IMR-90 (cell line): ENCODE data around the gene NLGN1. TPM values are rescaled to one million over a fixed set of nuclear protein-coding genes. Genes with fewer than 3 reads are reported as not detected.

Experiments
- ATAC-seq: fragments of 200-7000 bp; cut with Tn5 transposase; 2 replicates; pipeline ENCODE4 v1.9.1; 2020; ENCODE audit warnings: low read depth, mild to moderate bottlenecking, moderate library complexity
- BruUV-seq: library from RNA; stranded (reverse); fragments of 400-500 nt; replicated peaks from 2 replicates; lab custom pipeline; 2021; lab: Mats Ljungman, UMichigan
- CTCF ChIA-PET: fragments of 300-600 bp; formaldehyde crosslinking; extraction: SDS; loops from one replicate; lab custom pipeline; 2021; ENCODE audit warnings: antibody characterized with exemption; lab: Yijun Ruan, JAX
- POLR2A ChIA-PET: fragments of 300-600 bp; sonication (Branson Sonifier 250); formaldehyde crosslinking; loops from one replicate; lab custom pipeline; 2022; ENCODE audit warnings: antibody characterized with exemption; ENCODE audit not compliant: unreplicated experiment; lab: Charles Lee
- DNase-seq: peaks from one replicate; pipeline ENCODE4 v3.0.0; 2013
- H2AFZ ChIP-seq: replicated peaks from 2 replicates; pipeline ENCODE3; 2013; ENCODE audit warnings: low read length, mild to moderate bottlenecking; ENCODE audit not compliant: poor library complexity
- H2AK5ac ChIP-seq: 2 replicates; pipeline ENCODE4 v1.6.1; 2013; ENCODE audit warnings: low read depth, low read length, inconsistent platforms
- H2AK9ac ChIP-seq: replicated peaks from 2 replicates; pipeline ENCODE3; 2013; ENCODE audit warnings: mild to moderate bottlenecking, low read depth, low read length, moderate library complexity; ENCODE audit not compliant: poor library complexity
- H2BK120ac ChIP-seq: 2 replicates; pipeline ENCODE4 v1.6.1; 2013; ENCODE audit warnings: low read depth, low read length, inconsistent platforms
- H2BK15ac ChIP-seq: 3 replicates; pipeline ENCODE4 v1.6.1; 2013; ENCODE audit warnings: low read depth, low read length, inconsistent platforms
- H2BK20ac ChIP-seq: 2 replicates; pipeline ENCODE4 v1.6.1; 2013; ENCODE audit warnings: low read depth, mild to moderate bottlenecking, inconsistent platforms, low read length, moderate library complexity
- H2BK5ac ChIP-seq: 2 replicates; pipeline ENCODE4 v1.6.1; 2013; ENCODE audit warnings: mild to moderate bottlenecking, low read depth, low read length, inconsistent platforms; ENCODE audit not compliant: poor library complexity, severe bottlenecking
- H3K14ac ChIP-seq: replicated peaks from 2 replicates; pipeline ENCODE4 v1.6.1; 2013; ENCODE audit warnings: low read depth, low read length, inconsistent platforms
- H3K18ac ChIP-seq: 2 replicates; pipeline ENCODE4 v1.6.1; 2013; ENCODE audit warnings: low read depth, low read length, control low read depth
- H3K23ac ChIP-seq: 2 replicates; pipeline ENCODE4 v1.6.1; 2013; ENCODE audit warnings: low read depth, low read length, inconsistent platforms
- H3K27ac ChIP-seq: 2 replicates; pipeline ENCODE4 v1.5.1; 2013; ENCODE audit warnings: mild to moderate bottlenecking, control low read depth, low read length; ENCODE audit not compliant: insufficient read depth
- H3K27me3 ChIP-seq: 2 replicates; pipeline ENCODE4 v1.6.1; 2013; ENCODE audit warnings: low read length; ENCODE audit not compliant: control insufficient read depth, insufficient read depth
- H3K36me3 ChIP-seq: 2 replicates; pipeline ENCODE4 v1.6.1; 2013; ENCODE audit warnings: low read length, mixed read lengths; ENCODE audit not compliant: control insufficient read depth, insufficient read depth
- H3K4ac ChIP-seq: 2 replicates; pipeline ENCODE4 v1.6.1; 2013; ENCODE audit warnings: low read depth, low read length, inconsistent platforms
- H3K4me1 ChIP-seq: 2 replicates; pipeline ENCODE4 v1.6.1; 2013; ENCODE audit warnings: low read length, mixed read lengths; ENCODE audit not compliant: control insufficient read depth, insufficient read depth
- H3K4me2 ChIP-seq: 2 replicates; pipeline ENCODE4 v1.6.1; 2013; ENCODE audit warnings: low read depth, mild to moderate bottlenecking, control low read depth, low read length, moderate library complexity
- H3K4me3 ChIP-seq: 2 replicates; pipeline ENCODE4 v1.5.1; 2013; ENCODE audit warnings: low read depth, mild to moderate bottlenecking, control low read depth, low read length, moderate library complexity; ENCODE audit not compliant: insufficient read depth
- H3K56ac ChIP-seq: 2 replicates; pipeline ENCODE4 v1.6.1; 2013; ENCODE audit warnings: low read length, inconsistent platforms; ENCODE audit not compliant: insufficient read depth; ENCODE audit errors: extremely low read depth
- H3K79me1 ChIP-seq, 2 experiments: 2 replicates each; pipeline ENCODE4 v1.6.1; 2013; ENCODE audit warnings: low read length in 2 of 2, inconsistent platforms in 1 of 2, low read depth in 1 of 2
- H3K9ac ChIP-seq: 2 replicates; pipeline ENCODE4 v1.6.1; 2013; ENCODE audit warnings: low read depth, low read length, control low read depth
- H3K9me1 ChIP-seq: 2 replicates; pipeline ENCODE4 v1.6.1; 2013; ENCODE audit warnings: low read length, inconsistent platforms; ENCODE audit not compliant: insufficient read depth
- H3K9me3 ChIP-seq: 2 replicates; pipeline ENCODE4 v1.6.1; 2013; ENCODE audit warnings: low read length; ENCODE audit not compliant: control insufficient read depth, insufficient read depth
- H4K20me1 ChIP-seq: 2 replicates; pipeline ENCODE4 v1.6.1; 2013; ENCODE audit warnings: low read length, inconsistent platforms; ENCODE audit not compliant: insufficient read depth
- H4K5ac ChIP-seq: 2 replicates; pipeline ENCODE4 v1.6.1; 2013; ENCODE audit warnings: mild to moderate bottlenecking, low read depth, low read length, control low read depth
- H4K8ac ChIP-seq, 2 experiments: 2 replicates each; pipeline ENCODE4 v1.6.1; 2013; ENCODE audit warnings: low read depth in 2 of 2, low read length in 2 of 2, control low read depth in 1 of 2, inconsistent platforms in 1 of 2
- H4K91ac ChIP-seq: 2 replicates; pipeline ENCODE4 v1.6.1; 2013; ENCODE audit warnings: low read depth, low read length, inconsistent platforms; ENCODE audit not compliant: insufficient read depth
- BHLHE40 ChIP-seq: fragments of 150-350 bp; IDR thresholded peaks from 2 replicates; pipeline ENCODE4 v1.6.1; 2016; ENCODE audit warnings: mild to moderate bottlenecking, low read depth, low read length
- CEBPB ChIP-seq: IDR thresholded peaks from 2 replicates; pipeline ENCODE4 v1.6.1; 2012; ENCODE audit warnings: low read depth, low read length, improper control_type of control experiment
- FOS ChIP-seq: fragments of 150-350 bp; IDR thresholded peaks from 2 replicates; pipeline ENCODE4 v1.6.1; 2016; ENCODE audit warnings: low read depth, low read length
- MAFK ChIP-seq: IDR thresholded peaks from 2 replicates; pipeline ENCODE4 v1.6.1; 2012; ENCODE audit warnings: low read depth, low read length, improper control_type of control experiment
- MAZ ChIP-seq: IDR thresholded peaks from 2 replicates; pipeline ENCODE4 v1.6.1; 2012; ENCODE audit warnings: low read depth, mild to moderate bottlenecking, low read length, improper control_type of control experiment, moderate library complexity, borderline replicate concordance
- MXI1 ChIP-seq: IDR thresholded peaks from 2 replicates; pipeline ENCODE4 v1.6.1; 2012; ENCODE audit warnings: low read depth, mild to moderate bottlenecking, low read length, moderate library complexity, borderline replicate concordance
- NFE2L2 ChIP-seq: fragments of 150-350 bp; IDR thresholded peaks from 2 replicates; pipeline ENCODE4 v1.6.1; 2016; ENCODE audit warnings: low read depth, mild to moderate bottlenecking, low read length
- POLR2A ChIP-seq: IDR thresholded peaks from 2 replicates; pipeline ENCODE4 v1.6.1; 2012; ENCODE audit warnings: mild to moderate bottlenecking, low read depth, low read length
- RAD21 ChIP-seq: IDR thresholded peaks from 2 replicates; pipeline ENCODE4 v1.6.1; 2012; ENCODE audit warnings: low read length, improper control_type of control experiment
- RCOR1 ChIP-seq: IDR thresholded peaks from 2 replicates; pipeline ENCODE4 v1.6.1; 2012; ENCODE audit warnings: mild to moderate bottlenecking, low read length, improper control_type of control experiment; ENCODE audit not compliant: insufficient replicate concordance
- RFX5 ChIP-seq: IDR thresholded peaks from 2 replicates; pipeline ENCODE4 v1.8.0; 2012; ENCODE audit warnings: low read depth, mild to moderate bottlenecking, low read length, moderate library complexity
- SMC3 ChIP-seq: fragments of 150-350 bp; IDR thresholded peaks from 2 replicates; pipeline ENCODE4 v1.6.1; 2016; ENCODE audit warnings: low read depth, mild to moderate bottlenecking, antibody characterized with exemption, low read length, moderate library complexity
- dilution Hi-C: fragments of 300-500 bp; cut with HindIII; formaldehyde crosslinking; loops from one replicate; pipeline ENCODE4 v1.14.3; 2018; ENCODE audit warnings: low sequenced_read_pairs; ENCODE audit not compliant: unreplicated experiment
- in situ Hi-C: fragments of 300-500 bp; cut with MboI; formaldehyde crosslinking; loops from 3 replicates; pipeline ENCODE4 v1.14.3; 2019; ENCODE audit warnings: low sequenced_read_pairs, inconsistent platforms, mixed read lengths
- intact Hi-C: fragments of 100-400 bp; cut with micrococcal nuclease; formaldehyde crosslinking; loops from 2 replicates; pipeline ENCODE4 v1.10.0; 2022
- polyA plus RNA-seq, 3 experiments: library from polyadenylated mRNA; depleted of rRNA; stranded (reverse); fragments of >200 nt; gene quantifications; 2 replicates each; pipeline ENCODE4 v1.2.3, GENCODE V29; 2012; ENCODE audit warnings: low replicate concordance in 1 of 3
- total RNA-seq: library from RNA; depleted of rRNA; stranded (reverse); fragments of >200 nt; gene quantifications from 2 replicates; pipeline ENCODE4 v1.2.3, GENCODE V29; 2012
- TF ChIP-seq, protein P1 (sequence below): conservative IDR thresholded peaks from 2 replicates; pipeline ENCODE4 v1.5.1; 2012; ENCODE audit warnings: mild to moderate bottlenecking, low read depth, low read length, improper control_type of control experiment
- TF ChIP-seq, protein P2 (sequence below): fragments of 150-350 bp; IDR thresholded peaks from 2 replicates; pipeline ENCODE4 v1.6.1; 2017; ENCODE audit warnings: mild to moderate bottlenecking, antibody characterized with exemption, low read length, low read depth

The NLGN1 gene
- total and polyA plus RNA-seq, 2 of the 4 experiments (the other 2 are of a cell fraction), result 1.8 to 12.5 TPM

DNA sequence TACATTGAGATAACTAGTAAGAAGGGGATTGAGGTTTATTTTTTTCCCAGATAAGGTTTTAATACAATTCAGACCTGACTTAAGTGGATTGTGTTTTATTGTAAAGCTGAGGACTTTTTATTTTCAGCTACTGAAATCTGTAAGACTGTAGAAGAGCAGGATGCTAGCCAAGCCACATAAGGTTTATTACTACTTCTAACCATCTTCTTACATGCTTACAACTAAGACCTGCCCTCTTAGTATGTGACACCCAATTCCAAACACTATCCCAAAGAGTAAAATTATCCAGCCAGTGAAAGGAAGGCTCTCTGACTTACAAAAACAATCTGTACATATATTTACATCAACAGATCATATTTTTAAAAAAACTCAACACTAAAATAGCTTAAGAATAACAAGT, 897.1 kb downstream of the NLGN1 start:
- Histone ChIP-seq H2AK5ac (no peak overlapping the region), H2BK5ac (no peak overlapping the region), H3K9me1 (no peaks in the 10 kb centered on the region), H4K5ac (no peak overlapping the region), H2BK120ac (no peak overlapping the region), H2AK9ac (no peak overlapping the region), H3K56ac (no peak overlapping the region), H3K4me1 (peaks cover 2% of the 10 kb centered on the region; the same call in 1 of the 2 replicates), H4K8ac (no peak overlapping the region), H3K4me2 (no peak overlapping the region), H2BK20ac (no peak overlapping the region), H3K14ac (no peak overlapping the region), H3K4ac (no peak overlapping the region), H3K79me1 (no peaks in the 10 kb centered on the region), H3K9ac (no peak overlapping the region), H3K18ac (no peak overlapping the region), H2AFZ (no peak overlapping the region), H3K27ac (no peak overlapping the region), H4K91ac (no peak overlapping the region), H4K20me1 (no peaks in the 10 kb centered on the region), H3K27me3 (no peaks in the 10 kb centered on the region), H3K36me3 (no peaks in the 10 kb centered on the region), H2BK15ac (no peak overlapping the region), H3K23ac (no peak overlapping the region), H3K4me3 (no peak overlapping the region), H3K9me3 (no peaks in the 10 kb centered on the region)
- POLR2A ChIA-PET, result interaction anchor here (0.6 kb wide), 1 partner anchor 71 kb away, joined by 4 read pairs; no protein-coding TSS in a partner anchor
- intact Hi-C loops (no loop called here), dilution Hi-C loops (no loop called here), in situ Hi-C loops (no loop called here)
- TF ChIP-seq RCOR1 (no peak), MXI1 (no peak), MAZ (no peak), SMC3 (no peak), BHLHE40 (no peak), RFX5 (no peak), NFE2L2 (no peak), RAD21 (no peak), CEBPB (no peak), POLR2A (no peak), MAFK (no peak), FOS (no peak)
- TF ChIP-seq, protein P1, sequence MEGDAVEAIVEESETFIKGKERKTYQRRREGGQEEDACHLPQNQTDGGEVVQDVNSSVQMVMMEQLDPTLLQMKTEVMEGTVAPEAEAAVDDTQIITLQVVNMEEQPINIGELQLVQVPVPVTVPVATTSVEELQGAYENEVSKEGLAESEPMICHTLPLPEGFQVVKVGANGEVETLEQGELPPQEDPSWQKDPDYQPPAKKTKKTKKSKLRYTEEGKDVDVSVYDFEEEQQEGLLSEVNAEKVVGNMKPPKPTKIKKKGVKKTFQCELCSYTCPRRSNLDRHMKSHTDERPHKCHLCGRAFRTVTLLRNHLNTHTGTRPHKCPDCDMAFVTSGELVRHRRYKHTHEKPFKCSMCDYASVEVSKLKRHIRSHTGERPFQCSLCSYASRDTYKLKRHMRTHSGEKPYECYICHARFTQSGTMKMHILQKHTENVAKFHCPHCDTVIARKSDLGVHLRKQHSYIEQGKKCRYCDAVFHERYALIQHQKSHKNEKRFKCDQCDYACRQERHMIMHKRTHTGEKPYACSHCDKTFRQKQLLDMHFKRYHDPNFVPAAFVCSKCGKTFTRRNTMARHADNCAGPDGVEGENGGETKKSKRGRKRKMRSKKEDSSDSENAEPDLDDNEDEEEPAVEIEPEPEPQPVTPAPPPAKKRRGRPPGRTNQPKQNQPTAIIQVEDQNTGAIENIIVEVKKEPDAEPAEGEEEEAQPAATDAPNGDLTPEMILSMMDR, result no peak
- TF ChIP-seq, protein P2, sequence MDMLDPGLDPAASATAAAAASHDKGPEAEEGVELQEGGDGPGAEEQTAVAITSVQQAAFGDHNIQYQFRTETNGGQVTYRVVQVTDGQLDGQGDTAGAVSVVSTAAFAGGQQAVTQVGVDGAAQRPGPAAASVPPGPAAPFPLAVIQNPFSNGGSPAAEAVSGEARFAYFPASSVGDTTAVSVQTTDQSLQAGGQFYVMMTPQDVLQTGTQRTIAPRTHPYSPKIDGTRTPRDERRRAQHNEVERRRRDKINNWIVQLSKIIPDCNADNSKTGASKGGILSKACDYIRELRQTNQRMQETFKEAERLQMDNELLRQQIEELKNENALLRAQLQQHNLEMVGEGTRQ, result no peak
- CTCF ChIA-PET, result no interaction called here
- DNase-seq (no peak), ATAC-seq (no peak)
- no TSS peak for BruUV-seq
